HCT116 (cell line): ENCODE data around the gene PACSIN2. TPM values are rescaled to one million over a fixed set of nuclear protein-coding genes. Genes with fewer than 3 reads are reported as not detected.

Experiments used
- ATAC-seq: fragments of 200-7000 bp; cut with Tn5 transposase; 2 replicates; pipeline ENCODE4 v1.9.1; 2020; ENCODE audit warnings: mild to moderate bottlenecking, moderate library complexity
- BruUV-seq: library from RNA; stranded (reverse); fragments of 400-500 nt; replicated peaks from 2 replicates; lab custom pipeline; 2021; lab: Mats Ljungman, UMichigan
- CTCF ChIA-PET: fragments of 300-600 bp; sonication (Branson Sonifier 250); formaldehyde crosslinking; loops from one replicate; lab custom pipeline; 2021; ENCODE audit warnings: antibody characterized with exemption; lab: Charles Lee
- POLR2A ChIA-PET: fragments of 300-600, 350-600 bp; sonication (Branson Sonifier 250); formaldehyde crosslinking; loops from one replicate; lab custom pipeline; 2021; ENCODE audit warnings: antibody characterized with exemption; lab: Charles Lee
- RAD21 ChIA-PET, 2 experiments: fragments of 300-600 bp; sonication (Branson Sonifier 250); formaldehyde crosslinking; loops; one replicate each; lab custom pipeline; 2023; ENCODE audit warnings: low total read pairs in 2 of 2; ENCODE audit not compliant: uncharacterized antibody in 2 of 2, unreplicated experiment in 2 of 2, low non-redundant PET in 1 of 2; lab: Charles Lee
- DNase-seq: peaks from one replicate; pipeline ENCODE4 v3.0.0-alpha.2; 2010; ENCODE audit warnings: low read depth, low spot score
- H2AFZ ChIP-seq: fragments of 200-600 bp; shearing (Covaris generic), sonication (generic); 2 replicates; pipeline ENCODE4 v1.6.1; 2017; ENCODE audit warnings: low read depth, mixed run types, mixed read lengths, antibody characterized with exemption, low read length; ENCODE audit not compliant: poor library complexity, severe bottlenecking
- H3K27ac ChIP-seq: 2 replicates; pipeline ENCODE4 v1.5.1; 2012; ENCODE audit warnings: low read depth, low read length
- H3K27me3 ChIP-seq: fragments of 200-600 bp; sonication (generic); 2 replicates; pipeline ENCODE4 v1.6.1; 2016; ENCODE audit warnings: mixed run types, low read length, mixed read lengths; ENCODE audit not compliant: insufficient read depth
- H3K36me3 ChIP-seq, 2 experiments: fragments of 200-500 bp in 1 of 2; fragments of 200-600 bp in 1 of 2; sonication (Bioruptor generic) in 1 of 2; sonication (generic) in 1 of 2; 2 replicates each; pipeline versions ENCODE4 v1.5.1 to v1.6.1; 2014 to 2016; ENCODE audit warnings: low read length in 2 of 2, inconsistent platforms in 1 of 2, mixed read lengths in 1 of 2, mixed run types in 1 of 2; ENCODE audit not compliant: insufficient read depth in 2 of 2, control insufficient read depth in 1 of 2
- H3K4me1 ChIP-seq, 2 experiments: fragments of 200-600 bp in 1 of 2; sonication (generic) in 1 of 2; 2 replicates each; pipeline versions ENCODE4 v1.5.1 to v1.6.1; 2012 to 2017; ENCODE audit warnings: low read length in 2 of 2, inconsistent platforms in 1 of 2, mild to moderate bottlenecking in 1 of 2, mixed read lengths in 1 of 2, mixed run types in 1 of 2, moderate library complexity in 1 of 2; ENCODE audit not compliant: insufficient read depth in 2 of 2, control insufficient read depth in 1 of 2
- H3K4me2 ChIP-seq: fragments of 200-600 bp; sonication (generic); 2 replicates; pipeline ENCODE4 v1.6.1; 2017; ENCODE audit warnings: mixed run types, low read length, mixed read lengths
- H3K4me3 ChIP-seq, 2 experiments: fragments of 200-600 bp in 1 of 2; sonication (generic) in 1 of 2; replicated peaks in 1 of 2; 2 replicates each; pipeline ENCODE4 v1.5.1; 2011 to 2016; ENCODE audit warnings: low read length in 2 of 2, control low read depth in 1 of 2, low read depth in 1 of 2, mild to moderate bottlenecking in 1 of 2, mixed read lengths in 1 of 2, mixed run types in 1 of 2
- H3K79me2 ChIP-seq: fragments of 200-600 bp; sonication (generic); 2 replicates; pipeline ENCODE4 v1.6.1; 2017; ENCODE audit warnings: mild to moderate bottlenecking, mixed run types, low read length, moderate library complexity, mixed read lengths; ENCODE audit not compliant: insufficient read depth
- H3K9ac ChIP-seq: fragments of 200-600 bp; sonication (generic); 2 replicates; pipeline ENCODE4 v1.6.1; 2016; ENCODE audit warnings: low read length, mixed read lengths
- H3K9me2 ChIP-seq: fragments of 200-600 bp; sonication (generic), shearing (Covaris generic); 2 replicates; pipeline ENCODE4 v1.6.1; 2017; ENCODE audit warnings: mixed run types, mild to moderate bottlenecking, moderate library complexity; ENCODE audit not compliant: insufficient read depth
- H3K9me3 ChIP-seq, 2 experiments: fragments of 200-500 bp in 1 of 2; fragments of 200-600 bp in 1 of 2; sonication (Bioruptor generic) in 1 of 2; sonication (generic) in 1 of 2; 2 replicates each; pipeline ENCODE4 v1.6.1; 2014 to 2017; ENCODE audit warnings: low read length in 2 of 2, mixed read lengths in 2 of 2, inconsistent platforms in 1 of 2, low read depth in 1 of 2, mild to moderate bottlenecking in 1 of 2, mixed run types in 1 of 2, moderate library complexity in 1 of 2; ENCODE audit not compliant: control insufficient read depth in 1 of 2, insufficient read depth in 1 of 2
- H4K20me1 ChIP-seq: fragments of 200-600 bp; sonication (generic), shearing (Covaris generic); 2 replicates; pipeline ENCODE4 v1.6.1; 2017; ENCODE audit warnings: mixed run types, mild to moderate bottlenecking, moderate library complexity; ENCODE audit not compliant: insufficient read depth
- ELF1 ChIP-seq: IDR thresholded peaks from 2 replicates; pipeline ENCODE4 v1.6.1; 2012; ENCODE audit warnings: low read depth, borderline replicate concordance
- EZH2 ChIP-seq: fragments of 200-600 bp; sonication (generic); IDR thresholded peaks from 2 replicates; pipeline ENCODE4 v1.6.1; 2017; ENCODE audit warnings: antibody characterized with exemption, mixed run types
- MAX ChIP-seq: IDR thresholded peaks from 2 replicates; pipeline ENCODE4 v1.6.1; 2012
- POLR2A ChIP-seq: IDR thresholded peaks from 2 replicates; pipeline ENCODE4 v1.7.0; 2011; ENCODE audit warnings: borderline replicate concordance; ENCODE audit not compliant: insufficient read depth, insufficient read length; ENCODE audit errors: extremely low read depth
- RAD21 ChIP-seq: IDR thresholded peaks from 2 replicates; pipeline ENCODE4 v1.6.1; 2012; ENCODE audit warnings: low read depth, mild to moderate bottlenecking
- REST ChIP-seq: IDR thresholded peaks from 2 replicates; pipeline ENCODE4 v1.6.1; 2012; ENCODE audit warnings: low read depth
- SIN3A ChIP-seq: IDR thresholded peaks from 2 replicates; pipeline ENCODE4 v1.6.1; 2012; ENCODE audit warnings: low read depth
- TCF7L2 ChIP-seq: IDR thresholded peaks from 2 replicates; pipeline ENCODE4 v1.7.0; 2011; ENCODE audit warnings: borderline replicate concordance, inconsistent platforms; ENCODE audit not compliant: insufficient read depth, insufficient read length; ENCODE audit errors: extremely low read depth
- ZBTB33 ChIP-seq: IDR thresholded peaks from 2 replicates; pipeline ENCODE4 v1.6.1; 2011; ENCODE audit warnings: mild to moderate bottlenecking, low read length, moderate library complexity; ENCODE audit not compliant: insufficient replicate concordance; ENCODE audit errors: extremely low read depth
- intact Hi-C: fragments of 100-400 bp; cut with micrococcal nuclease; formaldehyde crosslinking; loops from 2 replicates; pipeline ENCODE4 v1.10.0; 2022
- total RNA-seq: library from RNA; stranded (reverse); gene quantifications from one replicate; pipeline ENCODE4 v1.2.1, GENCODE V29; 2021; ENCODE audit not compliant: unreplicated experiment

Gene PACSIN2
- total RNA-seq, 1 experiment from 2014 or later = 48.2 TPM

- ChIA-PET POLR2A (no interaction called here), CTCF (no interaction called here), RAD21 (no interaction called here)
- TF ChIP-seq TCF7L2 = no peak
- TF ChIP-seq ZBTB33 = no peak
- TF ChIP-seq EZH2 = no peak
- TF ChIP-seq POLR2A = no peak
- TF ChIP-seq REST = no peak
- no peak for TF ChIP-seq ELF1
- TF ChIP-seq SIN3A = no peak
- no peak for TF ChIP-seq MAX
- no peak for TF ChIP-seq RAD21
- peaks cover 41% of the 10 kb centered on the region for H3K79me2 ChIP-seq
- H2AFZ ChIP-seq = no peak overlapping the region
- no peaks in the 10 kb centered on the region for H3K36me3 ChIP-seq
- H3K9me2 ChIP-seq = no peaks in the 10 kb centered on the region
- no peaks in the 10 kb centered on the region for H3K27me3 ChIP-seq
- H3K9ac ChIP-seq = no peak overlapping the region
- H4K20me1 ChIP-seq = peaks cover 9% of the 10 kb centered on the region; the same call in 1 of the 2 replicates
- no peak overlapping the region for H3K27ac ChIP-seq
- intact Hi-C loops = no loop called here
- ATAC-seq (no peak), DNase-seq (no peak)
- H3K9me3 ChIP-seq = no peaks in the 10 kb centered on the region
- no peak overlapping the region for H3K4me2 ChIP-seq
- BruUV-seq = no TSS peak
- peaks cover 69 to 82% of the 10 kb centered on the region in 2 experiments for H3K4me1 ChIP-seq
- no peak overlapping the region for H3K4me3 ChIP-seq
Observed at GRCh38 chr22:42944409-42944808, 70.5 kb downstream of the PACSIN2 start.
